ENCODE measurements around the gene CNTN4.

- no peak for TF ChIP-seq CTCF (IDR thresholded peaks at IDR 0.05; ENCODE audit: control extremely low read depth in 1 of 3, insufficient read depth in 1 of 3, low read depth in 1 of 3, low read length in 3 of 3)
- TF ChIP-seq RFX5 (IDR thresholded peaks at IDR 0.05; ENCODE audit: borderline replicate concordance, low read depth, low read length) = no peak
- TF ChIP-seq RNF2 (IDR thresholded peaks at IDR 0.05; ENCODE audit: borderline replicate concordance, low read depth, low read length, missing control alignments, poor library complexity, severe bottlenecking) = no peak
- TF ChIP-seq ATF3 (IDR thresholded peaks at IDR 0.05; ENCODE audit: insufficient read depth, low read depth, low read length) = no peak
- no peak for TF ChIP-seq MAX (IDR thresholded peaks at IDR 0.05)
- no peak for TF ChIP-seq EP300 (IDR thresholded peaks at IDR 0.05; ENCODE audit: borderline replicate concordance in 1 of 2, low read depth in 2 of 2, low read length in 2 of 2)
- TF ChIP-seq BRCA1 (IDR thresholded peaks at IDR 0.05; ENCODE audit: low read depth, low read length) = no peak
These were observed 444.6 kb downstream of the CNTN4 start for GRCh38 chr3:2543247-2543646.
